OCI-LY1 (cell line): ENCODE data around the gene ITPK1.

Experiments used
- H2AFZ ChIP-seq: fragments of 200-600 bp; sonication (generic), shearing (Covaris generic); 2 replicates; pipeline ENCODE4 v1.6.0; 2014; ENCODE audit warnings: antibody characterized with exemption, mild to moderate bottlenecking, low read length
- H3F3A ChIP-seq: fragments of 200-600 bp; sonication (generic), shearing (Covaris generic); 2 replicates; pipeline ENCODE4 v1.6.0; 2014; ENCODE audit warnings: mild to moderate bottlenecking, antibody characterized with exemption, low read length, moderate library complexity; ENCODE audit not compliant: insufficient read depth
- H3K27ac ChIP-seq: fragments of 200-600 bp; sonication (generic); 2 replicates; pipeline ENCODE4 v1.5.1; 2014; ENCODE audit warnings: low read length, mixed run types, mild to moderate bottlenecking, low read depth; ENCODE audit not compliant: poor library complexity, severe bottlenecking
- H3K27me3 ChIP-seq: fragments of 200-600 bp; sonication (generic); 2 replicates; pipeline ENCODE4 v1.6.0; 2014; ENCODE audit warnings: antibody characterized with exemption, mild to moderate bottlenecking, low read length, moderate library complexity; ENCODE audit not compliant: insufficient read depth
- H3K36me3 ChIP-seq: fragments of 200-600 bp; sonication (generic); 2 replicates; pipeline ENCODE4 v1.6.1; 2014; ENCODE audit warnings: mild to moderate bottlenecking, antibody characterized with exemption, low read length, moderate library complexity, mixed read lengths; ENCODE audit not compliant: insufficient read depth
- H3K4me1 ChIP-seq: fragments of 200-600 bp; sonication (generic); 2 replicates; pipeline ENCODE4 v1.5.1; 2014; ENCODE audit warnings: mild to moderate bottlenecking, low read length, moderate library complexity; ENCODE audit not compliant: insufficient read depth, severe bottlenecking
- H3K4me2 ChIP-seq: fragments of 200-600 bp; sonication (generic), shearing (Covaris generic); 2 replicates; pipeline ENCODE4 v1.6.1; 2014; ENCODE audit warnings: low read length
- H3K4me3 ChIP-seq: fragments of 200-600 bp; sonication (generic); 2 replicates; pipeline ENCODE4 v1.5.1; 2014; ENCODE audit warnings: low read length, low read depth, mild to moderate bottlenecking, mixed read lengths; ENCODE audit not compliant: poor library complexity, severe bottlenecking
- H3K79me2 ChIP-seq: fragments of 200-600 bp; shearing (Covaris generic); 2 replicates; pipeline ENCODE4 v1.6.1; 2016; ENCODE audit warnings: mixed run types, low read length, mixed read lengths; ENCODE audit not compliant: insufficient read depth
- H3K9ac ChIP-seq: fragments of 200-600 bp; sonication (generic), shearing (Covaris generic); 2 replicates; pipeline ENCODE4 v1.6.1; 2014; ENCODE audit warnings: mild to moderate bottlenecking, low read length, mixed read lengths
- H3K9me2 ChIP-seq: fragments of 200-600 bp; sonication (generic), shearing (Covaris generic); 2 replicates; pipeline ENCODE4 v1.6.1; 2014; ENCODE audit warnings: low read depth, mild to moderate bottlenecking, low read length, mixed read lengths
- H3K9me3 ChIP-seq: fragments of 200-600 bp; shearing (Covaris generic); 2 replicates; pipeline ENCODE4 v1.6.1; 2014; ENCODE audit warnings: low read length, mixed read lengths
- H4K20me1 ChIP-seq: fragments of 200-600 bp; sonication (generic), shearing (Covaris generic); 2 replicates; pipeline ENCODE4 v1.6.0; 2016; ENCODE audit warnings: mild to moderate bottlenecking, low read length; ENCODE audit not compliant: insufficient read depth
- EZH2 ChIP-seq: fragments of 200-600 bp; sonication (generic), shearing (Covaris generic); IDR thresholded peaks from 2 replicates; pipeline ENCODE4 v1.8.0; 2017; ENCODE audit warnings: borderline replicate concordance, mixed run types, mild to moderate bottlenecking, antibody characterized with exemption, low read length, moderate library complexity, mixed read lengths
- TF ChIP-seq, protein P1 (sequence below): fragments of 200-600 bp; sonication (generic), shearing (Covaris generic); IDR thresholded peaks from 2 replicates; pipeline ENCODE4 v1.5.1; 2017; ENCODE audit warnings: mild to moderate bottlenecking, antibody characterized with exemption, low read length, moderate library complexity, mixed read lengths

ITPK1 gene

DNA sequence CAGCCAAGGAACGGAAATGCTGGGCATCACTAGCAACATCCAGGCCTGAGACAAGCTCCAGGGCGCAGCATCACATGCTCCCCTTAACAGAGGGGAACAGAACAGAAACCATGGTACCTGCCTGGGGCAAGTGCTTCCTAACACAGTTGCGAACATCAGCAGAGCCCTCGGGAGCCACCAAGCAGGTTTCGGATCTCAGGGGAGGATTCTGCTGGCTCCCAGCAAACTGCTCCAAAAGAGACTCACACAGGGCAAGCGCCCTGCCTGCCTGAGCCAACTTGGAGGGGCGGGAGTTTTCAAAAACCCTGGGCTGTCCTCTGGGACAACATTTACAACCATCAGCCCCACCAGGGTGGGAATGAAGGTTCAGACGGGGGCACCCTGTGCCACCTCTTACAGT, 173.1 kb downstream of the ITPK1 start:
- H3K79me2 ChIP-seq = no peaks in the 10 kb centered on the region
- H3K36me3 ChIP-seq = no peaks in the 10 kb centered on the region
- no peak overlapping the region for H3K9ac ChIP-seq
- H3K27me3 ChIP-seq = no peaks in the 10 kb centered on the region
- H3F3A ChIP-seq = no peaks in the 10 kb centered on the region
- TF ChIP-seq, protein P1, sequence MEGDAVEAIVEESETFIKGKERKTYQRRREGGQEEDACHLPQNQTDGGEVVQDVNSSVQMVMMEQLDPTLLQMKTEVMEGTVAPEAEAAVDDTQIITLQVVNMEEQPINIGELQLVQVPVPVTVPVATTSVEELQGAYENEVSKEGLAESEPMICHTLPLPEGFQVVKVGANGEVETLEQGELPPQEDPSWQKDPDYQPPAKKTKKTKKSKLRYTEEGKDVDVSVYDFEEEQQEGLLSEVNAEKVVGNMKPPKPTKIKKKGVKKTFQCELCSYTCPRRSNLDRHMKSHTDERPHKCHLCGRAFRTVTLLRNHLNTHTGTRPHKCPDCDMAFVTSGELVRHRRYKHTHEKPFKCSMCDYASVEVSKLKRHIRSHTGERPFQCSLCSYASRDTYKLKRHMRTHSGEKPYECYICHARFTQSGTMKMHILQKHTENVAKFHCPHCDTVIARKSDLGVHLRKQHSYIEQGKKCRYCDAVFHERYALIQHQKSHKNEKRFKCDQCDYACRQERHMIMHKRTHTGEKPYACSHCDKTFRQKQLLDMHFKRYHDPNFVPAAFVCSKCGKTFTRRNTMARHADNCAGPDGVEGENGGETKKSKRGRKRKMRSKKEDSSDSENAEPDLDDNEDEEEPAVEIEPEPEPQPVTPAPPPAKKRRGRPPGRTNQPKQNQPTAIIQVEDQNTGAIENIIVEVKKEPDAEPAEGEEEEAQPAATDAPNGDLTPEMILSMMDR = no peak
- no peak for TF ChIP-seq EZH2
- no peak overlapping the region for H3K4me2 ChIP-seq
- H3K4me1 ChIP-seq = no peaks in the 10 kb centered on the region
- H2AFZ ChIP-seq = no peak overlapping the region
- no peak overlapping the region for H3K4me3 ChIP-seq
- H3K9me3 ChIP-seq = no peaks in the 10 kb centered on the region
- H4K20me1 ChIP-seq = no peaks in the 10 kb centered on the region
- no peaks in the 10 kb centered on the region for H3K9me2 ChIP-seq
- H3K27ac ChIP-seq = no peak overlapping the region

DNA sequence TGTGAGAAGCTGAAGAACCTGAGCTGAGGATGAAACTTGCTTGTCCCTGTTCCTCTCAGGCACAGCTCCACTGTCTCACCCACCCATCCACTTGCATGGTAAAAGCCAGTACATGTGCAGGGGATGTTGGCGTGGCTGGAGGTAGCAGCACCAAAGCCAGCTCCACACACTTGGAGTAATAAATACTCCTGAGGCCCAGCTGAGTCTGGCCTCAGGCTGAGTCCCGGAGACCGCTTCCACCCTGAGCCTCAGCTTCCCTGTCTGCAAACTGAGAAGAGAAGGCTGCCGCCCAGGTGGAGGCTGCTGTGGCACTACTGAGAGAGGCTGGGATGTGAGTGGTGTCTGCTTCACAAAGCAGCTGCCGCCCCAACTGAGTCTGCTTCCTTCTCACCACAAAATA, 173.6 kb downstream of the ITPK1 start:
- TF ChIP-seq, protein P1 = no peak
- no peak for TF ChIP-seq EZH2
- no peak overlapping the region for H3K9ac ChIP-seq

DNA sequence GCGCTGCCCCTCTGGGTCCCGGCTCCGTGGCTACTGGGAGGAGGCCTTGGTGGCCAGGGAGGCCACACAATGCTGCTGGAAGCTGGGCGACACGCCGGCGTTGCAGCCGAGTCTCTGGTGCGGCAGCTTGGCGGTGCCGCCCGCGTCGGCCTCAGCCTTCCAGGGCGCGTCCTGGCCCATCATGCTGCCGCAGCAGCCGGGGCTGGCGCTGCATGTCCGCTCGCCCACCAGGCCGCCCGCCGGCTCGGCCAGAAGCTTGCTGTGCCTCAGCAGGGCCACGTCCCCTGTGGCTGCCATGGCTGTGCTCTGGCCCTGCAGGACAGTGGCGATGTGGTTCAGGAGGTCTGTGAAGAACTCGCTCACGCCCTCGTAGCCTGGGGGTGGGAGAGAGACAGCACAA, 174.2 kb downstream of the ITPK1 start:
- H3K79me2 ChIP-seq = no peaks in the 10 kb centered on the region
- no peaks in the 10 kb centered on the region for H3K9me3 ChIP-seq
- no peak overlapping the region for H3K9ac ChIP-seq
- H3K4me2 ChIP-seq = no peak overlapping the region
- TF ChIP-seq, protein P1 = no peak
- no peak for TF ChIP-seq EZH2
- no peaks in the 10 kb centered on the region for H3K4me1 ChIP-seq
- H2AFZ ChIP-seq = no peak overlapping the region
- no peak overlapping the region for H3K4me3 ChIP-seq
- no peak overlapping the region for H3K27ac ChIP-seq
- H3F3A ChIP-seq = no peaks in the 10 kb centered on the region
- no peaks in the 10 kb centered on the region for H3K27me3 ChIP-seq
- no peaks in the 10 kb centered on the region for H3K9me2 ChIP-seq
- no peaks in the 10 kb centered on the region for H4K20me1 ChIP-seq
- no peaks in the 10 kb centered on the region for H3K36me3 ChIP-seq

More for the DNA sequence above, 173.6 kb downstream of the ITPK1 start:
- H2AFZ ChIP-seq = no peak overlapping the region
- H3K4me3 ChIP-seq = no peak overlapping the region
- H3K9me3 ChIP-seq = no peaks in the 10 kb centered on the region
- H3K27ac ChIP-seq = no peak overlapping the region
- no peaks in the 10 kb centered on the region for H3K79me2 ChIP-seq
- H4K20me1 ChIP-seq = no peaks in the 10 kb centered on the region
- H3K27me3 ChIP-seq = no peaks in the 10 kb centered on the region
- H3K4me1 ChIP-seq = no peaks in the 10 kb centered on the region
- H3K4me2 ChIP-seq = no peak overlapping the region
- H3K9me2 ChIP-seq = no peaks in the 10 kb centered on the region
- no peaks in the 10 kb centered on the region for H3K36me3 ChIP-seq
- no peaks in the 10 kb centered on the region for H3F3A ChIP-seq
